Colon (tissue), 2 donors: ENCODE measurements around the gene MYB.
"Not testable (repeated sequence)": the region's sequence is repeated elsewhere in the genome, so short reads cannot be mapped to it uniquely, and the experiment has no call there.

Experiments used
- FAIRE-seq: peaks from 2 replicates; lab custom pipeline; 2012; peaks lifted over from hg19 to GRCh38; lab: Jason Lieb, UNC
- donor health status: control.
- donor health status: control.

The MYB gene

DNA sequence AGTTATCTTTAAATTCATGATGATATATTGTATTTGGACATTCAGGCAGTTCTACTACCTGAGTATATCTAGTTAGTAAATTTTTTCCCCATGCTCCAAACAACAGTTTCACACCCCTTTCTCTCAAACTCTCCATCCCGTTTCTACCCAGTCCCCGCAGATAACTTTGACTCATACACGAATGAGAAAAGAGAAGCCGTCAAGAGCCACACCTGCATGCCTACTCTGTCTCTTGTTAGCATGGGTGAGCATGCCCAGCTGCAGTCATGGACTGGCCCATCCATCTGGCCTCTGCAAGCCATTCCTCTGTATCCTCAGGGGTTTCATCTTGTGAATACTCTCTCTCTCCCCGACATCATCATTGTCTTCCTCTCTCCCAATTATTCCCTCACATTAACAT, 41.5 kb downstream of the MYB start:
- FAIRE-seq, result no peak

DNA sequence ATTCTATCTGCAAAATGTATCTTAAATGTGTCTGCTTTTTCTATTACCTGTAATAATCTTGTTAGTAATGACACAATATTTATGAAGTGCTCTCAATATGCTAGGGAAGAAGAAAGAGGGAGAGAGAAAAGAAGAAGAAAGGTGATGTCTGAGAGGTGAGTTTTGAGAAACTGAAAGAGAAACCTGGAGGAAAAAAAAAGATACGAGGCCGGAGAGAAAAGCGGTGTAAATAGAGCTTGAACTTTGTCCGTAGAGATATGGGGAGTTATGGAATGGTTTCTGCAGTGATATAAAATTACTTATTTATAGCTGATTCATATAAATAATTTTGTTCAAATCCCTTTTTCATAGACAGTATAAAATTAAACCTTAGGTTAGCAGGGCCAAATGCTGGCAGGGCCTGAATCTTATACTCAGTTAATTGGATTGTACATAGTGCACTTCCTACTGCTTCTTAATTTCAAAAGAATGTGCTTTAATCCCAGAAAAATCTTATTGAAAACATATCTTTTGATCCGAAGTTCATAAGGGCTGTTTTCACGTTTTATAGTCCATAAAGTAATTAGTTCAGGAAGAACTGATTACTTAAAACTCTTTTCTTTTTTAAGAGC, 43.0 kb downstream of the MYB start:
- peak; percentile 21 for FAIRE-seq

DNA sequence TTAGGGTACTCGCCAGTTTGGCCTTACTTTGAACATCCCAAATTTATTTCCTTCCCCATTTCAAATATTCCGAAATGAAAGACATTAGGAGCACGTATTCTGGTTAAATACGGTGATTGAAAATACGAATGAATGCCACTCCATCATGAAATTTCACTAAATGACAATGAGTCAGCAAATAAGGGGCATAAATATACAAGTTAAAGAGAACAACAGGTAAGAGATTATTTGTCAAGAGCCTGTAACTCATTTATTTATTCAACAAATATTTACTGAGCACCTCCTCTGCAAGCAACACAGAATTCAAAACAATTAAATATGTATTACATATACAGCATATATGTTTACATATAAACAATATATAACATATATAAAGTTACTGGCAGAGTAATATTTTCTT, 44.8 kb downstream of the MYB start:
- FAIRE-seq, result peak; percentile 53

DNA sequence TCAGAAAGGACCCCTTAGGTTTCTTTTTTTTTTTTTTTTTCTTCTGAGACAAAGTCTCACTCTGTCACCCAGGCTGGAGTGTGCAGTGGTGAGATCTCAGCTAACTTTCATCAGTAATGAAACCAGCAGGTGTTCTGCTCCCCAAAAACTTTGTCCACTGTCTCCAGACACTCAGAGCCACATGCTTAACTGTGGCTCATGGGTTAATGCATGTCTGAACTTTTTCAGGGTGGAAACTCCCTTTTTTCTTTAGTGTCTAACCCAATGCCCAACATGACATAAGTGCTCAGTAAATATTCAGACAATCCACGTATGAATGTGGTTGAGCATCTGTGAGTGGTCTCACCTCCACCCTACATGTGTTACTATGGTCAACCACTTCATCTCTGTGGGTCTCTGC, 45.4 kb downstream of the MYB start:
- no peak for FAIRE-seq

DNA sequence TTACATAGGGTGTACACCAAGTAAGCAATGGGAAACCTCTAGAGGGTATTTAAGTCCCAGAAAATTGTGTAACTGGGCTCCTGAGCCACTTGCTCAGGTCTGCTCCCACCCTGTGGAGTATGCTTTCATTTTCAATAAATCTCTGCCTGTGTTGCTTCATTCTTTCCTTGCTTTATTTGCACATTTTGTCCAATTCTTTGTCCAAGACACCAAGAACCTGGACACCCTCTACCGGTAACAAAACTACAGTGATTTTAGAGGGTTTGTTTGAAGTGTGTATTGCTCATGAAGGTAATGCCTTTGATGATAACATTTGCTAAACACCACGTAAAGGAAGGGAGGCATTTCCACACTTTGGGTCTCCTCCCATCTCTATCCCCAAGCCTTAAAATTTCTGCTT, 46.2 kb downstream of the MYB start:
- FAIRE-seq, result no peak

DNA sequence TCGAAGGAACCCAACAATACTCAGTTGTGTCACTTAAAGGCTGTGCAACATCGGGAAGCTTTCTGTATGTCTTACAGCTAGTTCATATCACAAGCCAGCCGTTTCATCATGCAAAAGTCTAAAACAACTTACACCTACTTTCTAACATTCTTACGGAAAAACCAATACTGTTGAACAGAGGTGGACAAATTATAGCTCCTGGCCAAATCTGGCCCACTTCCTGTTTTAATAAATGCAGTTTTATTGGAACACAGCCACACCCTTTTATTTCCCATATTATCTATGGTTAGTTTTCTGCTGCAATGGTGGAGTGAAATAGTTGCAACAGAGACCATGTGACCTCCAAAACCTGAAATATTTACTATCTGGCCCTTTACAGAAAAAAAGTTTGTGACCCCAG, 46.6 kb downstream of the MYB start:
- no peak for FAIRE-seq

DNA sequence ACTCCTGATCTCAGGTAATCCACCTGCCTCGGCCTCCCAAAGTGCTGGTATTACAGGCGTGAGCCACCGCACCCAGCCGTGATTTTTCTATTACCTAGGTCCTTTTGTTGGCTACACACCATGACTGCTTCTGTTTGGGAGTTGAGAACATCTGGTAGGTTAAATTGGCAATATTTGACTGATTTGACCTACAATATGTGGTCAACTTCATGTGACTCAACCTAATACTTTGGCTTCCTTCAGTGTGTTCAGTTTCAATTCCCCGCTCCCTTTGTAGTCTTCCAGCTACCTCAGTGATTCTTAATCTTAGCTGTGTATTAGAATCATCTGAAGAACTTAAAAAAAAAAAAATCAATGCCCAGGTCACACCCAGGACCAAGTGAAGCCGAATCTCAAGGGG, 47.4 kb downstream of the MYB start:
- FAIRE-seq, result no peak

DNA sequence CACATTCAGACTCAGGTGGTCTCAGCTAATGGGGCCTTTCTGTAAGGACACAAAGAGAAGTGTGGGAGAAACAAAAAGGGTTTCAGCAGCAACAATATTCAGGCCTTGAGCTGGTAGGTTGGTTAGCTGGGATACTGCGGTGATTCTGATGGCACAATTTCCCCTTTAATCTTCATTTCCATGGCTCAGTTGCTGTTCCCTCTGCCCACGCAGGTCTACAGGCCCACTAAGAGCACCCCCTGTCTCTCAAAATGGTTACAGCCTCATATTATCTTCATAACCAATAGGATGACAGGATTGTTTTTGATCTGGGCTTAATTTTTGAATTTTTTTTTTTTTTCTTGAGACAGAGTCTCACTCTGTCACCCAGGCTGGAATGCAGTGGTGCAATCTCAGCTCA, 48.9 kb downstream of the MYB start:
- FAIRE-seq, result no peak

DNA sequence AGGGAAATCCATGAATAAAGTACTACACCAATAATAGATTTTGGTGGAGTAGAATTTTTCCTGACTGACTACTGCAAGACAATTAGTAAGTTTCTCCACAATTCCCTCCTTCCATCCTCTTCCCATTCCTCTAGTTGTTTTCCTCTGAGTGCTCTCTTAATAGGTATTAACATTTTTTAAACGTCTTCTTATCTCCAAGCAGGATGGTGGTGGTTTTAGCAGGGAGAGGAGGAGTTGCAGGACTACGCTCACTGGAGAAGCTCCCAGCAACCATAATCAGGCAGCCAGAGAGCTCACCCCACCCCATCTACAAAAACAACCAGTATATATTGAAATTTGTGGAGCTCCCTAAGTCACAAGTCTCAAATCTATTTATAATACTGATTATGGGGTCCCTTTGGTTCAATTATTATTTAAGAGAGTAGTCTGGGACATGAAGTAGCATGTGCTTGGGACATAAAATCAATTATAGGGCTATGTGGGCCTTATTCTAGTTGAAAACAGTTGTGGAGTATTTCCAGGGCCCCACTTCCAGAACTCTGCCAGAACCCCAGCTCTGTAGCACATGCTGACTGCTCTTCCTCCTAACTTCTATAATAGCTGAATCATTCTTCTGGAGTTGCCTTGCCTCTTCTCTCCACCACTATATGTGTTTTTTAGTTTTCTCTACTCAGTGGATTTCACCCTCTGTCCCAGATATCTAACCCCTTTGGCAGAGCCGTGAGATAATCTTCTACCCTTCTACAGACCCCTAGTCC, 49.8 kb downstream of the MYB start:
- FAIRE-seq, result no peak

DNA sequence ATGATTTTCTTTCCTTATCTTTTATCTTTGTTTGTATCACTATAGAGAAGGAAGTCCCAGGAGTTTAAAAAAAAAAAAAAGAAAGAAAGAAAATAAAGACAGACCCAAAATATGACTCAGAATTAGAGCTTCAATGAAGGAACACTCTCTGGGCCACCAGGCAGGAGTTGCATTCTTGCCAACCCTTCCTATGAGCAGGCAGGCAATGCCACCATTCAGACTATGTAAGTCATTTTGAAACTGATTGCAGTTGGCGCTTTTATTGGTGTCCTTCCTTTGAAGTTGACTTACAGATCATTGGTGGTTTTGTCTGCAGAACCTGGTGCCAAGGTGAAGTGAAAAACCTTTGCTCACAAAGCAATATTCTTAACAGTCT, 50.3 kb downstream of the MYB start:
- FAIRE-seq, result no peak

DNA sequence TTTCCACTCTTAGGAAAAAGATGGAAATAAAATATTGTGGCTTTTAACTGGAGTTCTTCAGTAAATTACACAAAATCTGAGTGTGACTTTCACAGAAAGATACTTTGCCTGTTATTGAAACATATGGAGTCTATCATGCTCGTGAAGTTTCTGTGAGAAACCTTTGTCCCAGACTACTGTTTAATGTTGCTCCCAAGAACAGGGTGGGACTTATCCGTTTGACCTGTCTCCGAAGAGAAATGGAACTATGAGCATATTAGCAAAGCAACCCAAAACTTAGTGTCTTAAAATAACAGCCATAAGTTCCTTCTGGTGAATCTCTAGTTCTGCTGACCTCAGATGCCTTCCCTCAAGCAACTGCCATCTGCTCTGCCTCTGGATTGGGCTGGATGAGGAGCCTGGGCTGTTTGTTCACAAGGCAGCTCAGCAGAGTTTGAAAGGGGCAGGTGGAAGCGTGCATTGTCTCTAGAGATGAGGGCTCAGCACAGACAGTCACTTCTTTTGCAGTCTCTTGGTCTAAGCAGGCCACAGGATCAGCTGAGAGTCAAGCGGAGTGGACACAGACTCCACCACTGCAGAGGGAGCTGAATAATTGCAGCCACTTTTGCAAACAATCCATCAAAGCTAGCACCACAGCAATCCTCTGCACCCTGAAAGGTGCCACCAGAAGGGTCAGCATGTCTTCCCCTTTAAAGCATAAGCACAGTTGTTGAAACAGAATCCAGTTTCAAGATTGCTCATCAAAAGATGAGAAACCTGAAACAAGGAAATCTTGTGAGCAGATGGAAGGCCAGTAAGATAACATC, 52.8 kb downstream of the MYB start:
- no peak for FAIRE-seq

DNA sequence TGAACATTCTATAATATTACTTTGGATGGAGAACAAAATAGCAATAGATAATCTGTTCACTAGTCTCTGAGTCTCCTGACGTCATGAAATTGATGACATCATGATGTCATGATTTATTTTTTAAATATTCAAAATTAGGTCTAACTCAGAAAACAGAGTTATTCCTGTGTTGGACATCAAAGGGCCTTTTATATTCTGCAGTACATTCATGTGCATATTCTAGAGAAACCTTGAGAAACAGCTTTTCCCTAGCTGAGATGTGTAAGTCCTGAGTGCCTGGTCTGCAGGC, 53.3 kb downstream of the MYB start:
- no peak for FAIRE-seq

DNA sequence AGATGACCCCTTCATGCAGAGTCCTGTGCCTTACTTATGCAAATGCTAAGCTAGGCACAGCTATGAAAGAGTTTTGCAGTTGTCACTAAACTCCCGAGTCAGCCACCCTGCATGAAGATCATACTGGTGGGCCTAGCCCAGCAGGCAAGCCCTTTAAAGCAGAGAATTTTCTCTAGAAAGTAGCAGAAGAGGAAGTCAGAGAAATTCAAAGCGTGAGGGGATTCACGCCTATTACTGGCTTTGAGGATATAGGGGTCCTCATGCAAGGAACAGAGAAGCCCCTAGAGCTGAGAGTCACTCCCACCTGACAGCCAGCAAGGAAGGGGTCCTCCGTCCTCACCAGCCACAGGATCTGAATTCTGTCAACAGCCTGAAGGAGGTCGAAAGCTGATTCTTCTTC, 54.6 kb downstream of the MYB start:
- FAIRE-seq, result no peak

DNA sequence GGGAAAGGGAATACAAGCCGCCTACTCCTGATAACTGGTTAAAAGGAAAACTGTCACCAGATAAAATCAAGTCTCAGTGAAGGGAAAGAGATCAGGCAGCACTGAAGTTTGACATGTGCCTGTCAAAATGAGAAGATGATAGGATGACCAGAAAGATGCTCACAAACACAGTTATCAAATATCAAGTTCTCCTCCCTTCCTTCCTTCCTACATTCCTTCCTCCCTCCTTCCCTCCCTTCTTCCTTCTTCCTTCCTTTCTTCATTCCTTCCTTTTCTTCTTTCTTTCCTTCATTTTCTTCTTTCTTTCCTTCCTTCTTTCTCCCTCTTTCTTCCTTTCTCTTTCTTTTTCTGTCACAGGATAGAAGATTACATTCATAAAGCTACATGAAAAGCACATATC, 55.2 kb downstream of the MYB start:
- FAIRE-seq, result no peak

DNA sequence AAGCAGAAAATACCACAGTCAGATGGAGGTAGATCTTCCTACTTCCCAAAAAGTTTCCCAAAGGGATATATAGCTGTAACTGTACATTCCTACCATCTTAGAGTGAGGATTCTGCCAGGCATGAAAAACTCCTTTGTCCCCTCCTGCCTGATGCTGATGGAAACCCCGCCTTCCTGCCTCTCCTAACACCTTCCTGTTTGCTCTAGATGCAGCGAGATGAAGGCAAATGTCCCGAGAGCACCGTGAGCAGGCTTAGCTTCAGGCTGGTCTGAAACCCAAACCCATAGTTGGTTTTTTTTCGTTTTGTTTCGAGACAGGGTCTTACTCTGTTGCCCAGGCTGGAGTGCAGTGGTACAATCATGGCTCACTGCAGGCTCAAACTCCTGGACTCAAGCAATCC, 55.6 kb downstream of the MYB start:
- no peak for FAIRE-seq

DNA sequence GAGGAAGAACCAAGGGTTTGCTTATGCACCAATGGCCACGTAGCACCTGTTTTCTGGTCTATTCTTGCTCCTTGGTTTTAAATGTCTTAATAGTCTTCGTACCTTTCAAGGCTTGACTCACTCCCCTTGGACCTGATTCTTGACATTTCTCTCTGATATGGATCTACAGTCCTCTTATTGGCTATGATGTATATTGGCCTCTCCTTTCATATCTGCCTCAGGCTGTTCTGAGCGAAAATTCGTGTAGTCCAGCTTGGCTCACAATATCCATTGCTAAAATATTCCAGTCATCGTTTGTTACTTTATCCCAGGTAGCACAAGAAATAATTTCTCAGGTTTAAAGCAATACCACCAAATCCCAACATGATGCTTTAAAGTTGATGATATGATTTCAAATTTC, 59.6 kb downstream of the MYB start:
- FAIRE-seq, result no peak

DNA sequence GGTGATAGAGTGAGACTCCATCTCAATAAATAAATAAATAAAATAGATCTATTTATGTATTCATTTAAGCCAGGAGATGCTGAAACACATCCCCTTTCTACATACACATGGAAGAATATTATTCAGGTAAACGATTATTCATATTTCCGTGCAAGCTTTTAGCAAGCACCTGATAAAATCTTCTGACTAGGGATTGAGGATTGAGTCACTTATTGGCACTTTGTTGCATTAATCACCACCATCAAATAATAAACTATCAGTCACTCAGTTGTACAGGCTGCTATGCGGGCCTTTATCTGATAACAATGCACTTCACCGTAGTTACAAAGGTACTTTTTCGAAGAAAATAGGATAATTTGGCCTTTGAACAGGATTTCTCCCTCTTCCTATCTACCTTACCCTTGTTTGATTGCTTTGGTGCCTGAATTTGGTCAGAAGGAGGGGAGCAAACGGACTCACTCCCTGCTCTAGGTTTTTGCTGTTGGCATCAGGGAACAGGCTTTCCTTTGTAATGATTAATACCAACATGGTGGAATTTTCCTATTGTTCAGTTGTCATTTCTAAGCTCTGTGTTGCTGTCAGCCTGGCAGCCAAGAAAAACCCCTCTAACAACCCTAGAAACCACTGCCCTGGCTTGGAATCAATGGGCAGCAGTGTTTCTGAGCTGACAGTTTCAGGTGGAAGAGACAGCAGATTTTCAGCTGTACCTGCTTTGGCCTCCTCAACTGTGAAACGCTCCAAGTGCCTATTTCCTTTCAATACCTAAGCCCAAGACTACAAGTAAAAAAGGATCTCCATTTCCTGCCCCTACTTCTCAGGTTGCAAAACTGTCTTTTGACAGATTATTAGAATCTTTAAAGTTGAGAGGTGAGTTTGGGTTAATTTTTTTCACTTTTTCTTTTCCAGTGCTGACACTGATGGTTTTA, 63.0 kb downstream of the MYB start:
- no peak for FAIRE-seq

DNA sequence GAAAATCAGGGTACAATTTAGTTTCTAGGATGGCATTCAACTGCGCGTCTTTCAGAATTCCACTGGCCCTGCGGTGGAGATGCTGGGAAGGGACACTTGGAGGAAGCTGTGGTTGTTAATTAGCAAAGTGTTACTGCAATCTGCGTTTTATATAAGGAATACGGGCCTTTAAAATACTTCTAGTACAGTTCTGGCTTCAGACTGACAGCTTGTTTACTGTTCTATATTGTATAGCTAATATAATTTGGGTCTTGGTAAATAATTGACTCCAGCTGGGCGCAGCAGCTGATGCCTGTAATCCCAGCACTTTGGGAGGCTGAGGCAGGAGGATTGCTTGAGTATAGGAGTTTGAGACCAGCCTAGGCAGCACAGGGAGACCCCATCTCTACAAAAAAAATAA, 63.7 kb downstream of the MYB start:
- FAIRE-seq, result no peak

DNA sequence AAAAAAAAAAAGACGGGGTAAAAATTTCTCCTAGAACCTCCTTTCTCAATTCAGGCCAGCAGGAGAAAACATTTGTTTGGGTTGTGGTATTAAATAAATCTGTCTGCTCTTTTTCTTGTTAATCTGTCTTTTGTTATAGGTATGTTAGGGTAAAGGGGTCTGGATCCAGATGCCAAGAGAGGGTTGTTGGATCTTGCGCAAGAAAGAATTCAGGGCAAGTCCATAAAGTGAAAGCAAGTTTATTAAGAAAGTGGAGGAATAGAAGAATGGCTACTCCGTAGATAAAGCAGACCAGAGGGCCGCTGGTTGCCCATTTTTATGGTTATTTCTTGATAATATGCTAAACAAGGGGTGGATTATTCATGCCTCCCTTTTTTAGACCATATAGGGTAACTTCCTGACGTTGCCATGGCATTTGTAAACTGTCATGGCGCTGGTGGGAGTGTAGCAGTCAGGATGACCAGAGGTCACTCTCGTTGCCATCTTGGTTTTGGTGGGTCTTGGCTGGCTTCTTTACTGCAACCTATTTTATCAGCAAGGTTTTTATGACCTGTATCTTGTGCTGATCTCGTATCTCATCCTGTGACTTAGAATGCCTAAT, 65.4 kb downstream of the MYB start:
- not testable (repeated sequence) for FAIRE-seq

DNA sequence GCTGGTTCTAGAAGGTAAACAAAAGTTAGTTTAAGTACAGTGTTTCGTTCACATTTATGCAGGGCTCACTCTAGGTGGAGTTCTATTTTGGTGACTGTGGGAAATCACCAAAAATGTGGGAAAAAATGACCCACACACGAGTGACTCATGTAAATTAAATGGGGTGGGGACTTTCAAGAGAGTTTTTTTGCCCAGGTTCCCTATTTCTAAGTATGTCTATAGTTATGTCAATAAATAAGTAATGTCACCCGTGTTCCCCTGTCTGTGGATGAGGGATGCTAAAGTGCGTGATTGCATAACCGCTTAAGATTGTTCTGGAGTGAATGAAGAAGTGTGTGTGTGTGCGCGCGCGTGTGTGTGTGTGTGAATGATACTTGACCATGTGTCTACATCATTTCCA, 69.1 kb downstream of the MYB start:
- FAIRE-seq, result no peak

DNA sequence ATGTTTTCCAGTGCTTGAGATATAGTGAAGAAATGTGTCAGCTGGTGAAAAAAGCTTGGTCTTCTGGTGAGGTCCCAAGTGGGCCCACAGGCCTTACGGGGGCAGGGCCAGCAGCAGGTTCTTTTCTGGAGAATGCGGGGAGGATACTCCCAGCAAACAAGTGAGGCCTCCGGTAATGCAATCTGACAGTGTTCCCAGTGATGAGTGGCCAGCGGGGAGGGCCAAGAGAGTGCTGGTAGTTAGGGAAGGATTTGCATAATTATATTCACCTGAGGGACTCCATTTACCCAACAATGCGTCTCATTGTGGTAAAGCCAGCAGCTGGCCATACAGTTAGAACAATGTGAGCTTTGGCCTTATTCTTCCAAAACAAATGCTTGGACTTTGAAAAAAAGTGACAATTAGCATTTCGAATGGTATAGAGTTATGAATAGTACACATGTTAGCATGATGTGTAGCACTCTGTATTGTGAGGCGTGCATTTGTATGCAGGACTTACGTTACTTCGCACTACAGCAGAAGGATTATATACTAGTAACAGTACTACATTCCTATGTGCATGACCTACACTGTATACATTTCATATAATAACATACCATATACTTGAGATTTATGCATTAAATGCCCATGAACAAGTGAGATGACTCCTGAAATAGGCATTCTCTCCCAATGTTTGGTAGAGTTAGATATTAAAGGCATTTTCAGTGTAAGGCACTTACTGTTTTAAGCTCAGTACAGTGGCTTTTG, 69.8 kb downstream of the MYB start:
- no peak for FAIRE-seq
